ENCODE measurements around the gene CCER1.

Gene CCER1

DNA sequence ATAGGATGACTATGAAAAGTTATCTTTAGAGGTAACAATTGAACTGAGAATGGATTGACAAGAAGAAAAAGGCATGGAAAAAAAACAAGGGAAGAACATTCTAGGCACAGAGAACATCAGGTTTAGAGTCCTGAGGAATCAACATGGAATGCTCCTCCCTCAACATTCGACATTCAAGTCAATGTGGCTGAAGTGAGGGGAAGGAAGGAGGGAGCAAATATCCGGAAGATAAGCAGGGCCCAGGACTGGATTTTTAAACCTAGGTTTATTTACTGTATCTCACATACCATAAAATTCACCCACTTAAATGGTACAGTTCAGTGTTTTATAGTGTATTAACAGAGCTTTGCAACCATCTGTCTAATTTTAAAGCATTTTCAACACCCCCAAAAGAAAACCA, 9.6 kb upstream of the CCER1 start:
- DNase-seq = no peak

GRCh38 chr12:90963946-90964345, 9.0 kb upstream of the CCER1 start:
- no peak for DNase-seq

DNA sequence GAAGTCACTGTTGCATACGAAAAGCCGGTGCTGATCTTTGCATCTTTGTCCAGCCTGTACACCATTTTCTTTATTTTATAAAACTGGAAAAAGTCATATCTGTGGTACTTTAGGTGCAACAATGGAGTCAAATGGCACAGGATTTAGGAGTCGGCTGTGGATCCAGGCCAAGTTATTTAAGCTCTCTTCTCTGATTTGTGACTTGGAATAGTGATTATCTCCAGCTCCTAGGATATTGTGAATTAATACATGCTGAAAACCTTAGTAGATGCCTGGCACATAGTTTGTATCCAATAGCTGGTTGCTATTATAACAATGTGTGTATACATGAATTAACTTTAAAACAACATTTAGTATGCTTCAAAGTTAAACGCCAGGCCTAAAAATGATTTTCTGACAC, 6.2 kb upstream of the CCER1 start:
- DNase-seq = no peak

DNA sequence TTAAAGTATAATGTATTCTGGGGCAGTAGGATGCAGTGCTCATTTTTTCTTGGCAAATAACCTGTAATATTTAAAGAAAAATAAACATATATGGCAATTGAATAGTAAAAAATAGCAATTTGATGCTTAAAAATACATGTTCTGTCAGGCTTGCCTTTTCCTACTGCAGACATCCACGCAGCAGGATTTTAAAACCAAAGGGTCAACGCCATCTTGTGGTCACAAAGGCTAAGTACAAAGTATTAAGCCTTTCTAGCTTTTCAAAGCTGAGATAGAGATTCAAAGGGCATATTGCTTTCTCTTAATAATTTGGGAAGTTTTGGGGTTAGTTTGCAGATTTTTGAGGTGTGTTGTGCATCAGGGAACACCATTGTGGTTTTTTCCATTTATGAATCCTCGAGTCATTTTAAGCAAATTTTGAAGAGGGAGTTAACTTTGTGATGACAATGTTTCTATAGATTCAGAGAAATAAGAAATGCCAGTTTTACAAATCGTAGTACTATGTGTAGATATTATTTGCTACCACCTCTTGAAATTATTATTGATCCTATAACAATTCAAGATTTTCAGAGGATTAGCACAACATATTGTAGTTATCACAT, 4.7 kb upstream of the CCER1 start:
- DNase-seq = no peak

DNA sequence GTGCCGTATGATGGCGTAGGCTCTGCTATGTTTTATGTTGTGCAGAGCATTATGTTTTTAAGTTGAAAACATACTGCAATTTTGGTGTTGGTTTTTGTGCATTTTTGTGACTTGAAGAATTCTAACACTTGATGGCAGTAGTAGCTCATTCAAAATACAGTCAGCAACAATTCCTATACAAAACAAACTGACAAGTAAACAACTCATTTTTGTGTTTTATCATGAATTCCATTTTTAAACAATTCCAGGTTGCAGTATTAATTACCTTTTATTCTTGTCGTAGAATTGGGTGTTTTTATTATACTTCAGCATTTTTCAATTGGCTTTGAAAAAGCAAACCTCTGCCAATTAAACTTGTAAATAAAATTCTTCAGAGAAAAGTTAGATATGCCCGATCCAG, 4.1 kb upstream of the CCER1 start:
- no peak for DNase-seq

GRCh38 chr12:90958347-90958746, 3.4 kb upstream of the CCER1 start:
- DNase-seq = no peak

DNA sequence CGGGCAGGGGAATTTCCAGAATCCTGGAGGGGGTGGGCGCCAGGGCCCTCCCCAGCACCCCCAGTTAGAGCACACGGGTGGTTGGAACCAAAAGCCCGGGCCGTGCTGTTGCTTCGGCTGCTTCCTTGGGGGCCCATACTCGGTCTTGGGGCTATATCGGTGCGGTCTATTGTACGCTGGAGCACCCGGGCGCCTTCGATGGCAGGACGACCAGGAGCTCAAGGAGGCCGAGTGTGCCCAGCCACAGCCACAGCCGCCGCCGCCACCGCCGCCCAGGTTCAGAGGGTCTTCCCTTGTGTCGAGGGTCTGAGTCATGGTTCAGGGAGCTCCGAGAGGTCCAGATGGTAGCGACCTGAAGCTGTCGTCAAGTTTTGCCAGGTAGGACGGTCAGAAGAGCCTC, 548 bp downstream of the CCER1 start:
- no peak for DNase-seq

DNA sequence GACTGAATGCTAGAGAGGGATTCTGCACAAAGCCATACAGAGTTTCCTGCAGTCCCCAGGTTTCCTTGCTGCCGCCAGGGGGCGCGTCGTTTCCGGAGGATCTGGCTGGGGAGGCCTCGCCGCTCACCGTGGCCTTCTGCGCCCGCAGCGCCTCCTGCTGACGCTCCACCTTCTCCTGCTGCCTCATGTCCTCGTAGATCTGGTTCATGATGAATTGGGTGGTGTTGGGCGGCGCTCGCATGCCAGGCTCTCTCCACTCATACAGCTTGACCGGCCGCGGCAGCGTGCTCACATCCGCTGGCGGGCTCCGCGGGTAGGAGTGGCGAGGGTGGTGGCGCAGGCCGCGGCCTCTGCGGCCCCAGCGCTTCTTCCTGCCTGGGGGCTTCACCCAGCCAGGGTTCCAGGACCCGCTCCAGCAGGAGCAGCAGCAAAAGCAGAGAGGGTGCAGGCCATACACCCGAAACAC, 987 bp downstream of the CCER1 start:
- no peak for DNase-seq

GRCh38 chr12:90951432-90952105, 3.4 kb downstream of the CCER1 start:
- DNase-seq = no peak

DNA sequence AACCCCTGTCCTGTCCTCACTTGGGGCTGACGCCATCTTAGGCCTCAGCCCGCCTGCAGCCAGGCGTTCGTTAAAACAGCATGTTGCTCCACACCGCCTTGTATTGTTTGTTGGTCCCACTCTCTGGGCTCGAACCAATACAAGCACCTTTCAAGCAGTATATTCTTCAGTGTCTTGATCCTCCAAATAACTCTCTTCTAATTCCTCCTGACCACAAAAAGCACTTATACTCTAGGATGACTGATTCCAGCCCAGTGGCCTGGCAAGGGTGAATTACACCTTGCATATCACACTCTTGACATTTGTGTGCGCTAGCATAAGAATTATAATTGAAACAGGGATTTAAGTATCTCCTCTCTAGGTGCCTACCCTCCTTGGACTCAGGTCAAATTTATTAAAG, 7.1 kb downstream of the CCER1 start:
- no peak for DNase-seq

DNA sequence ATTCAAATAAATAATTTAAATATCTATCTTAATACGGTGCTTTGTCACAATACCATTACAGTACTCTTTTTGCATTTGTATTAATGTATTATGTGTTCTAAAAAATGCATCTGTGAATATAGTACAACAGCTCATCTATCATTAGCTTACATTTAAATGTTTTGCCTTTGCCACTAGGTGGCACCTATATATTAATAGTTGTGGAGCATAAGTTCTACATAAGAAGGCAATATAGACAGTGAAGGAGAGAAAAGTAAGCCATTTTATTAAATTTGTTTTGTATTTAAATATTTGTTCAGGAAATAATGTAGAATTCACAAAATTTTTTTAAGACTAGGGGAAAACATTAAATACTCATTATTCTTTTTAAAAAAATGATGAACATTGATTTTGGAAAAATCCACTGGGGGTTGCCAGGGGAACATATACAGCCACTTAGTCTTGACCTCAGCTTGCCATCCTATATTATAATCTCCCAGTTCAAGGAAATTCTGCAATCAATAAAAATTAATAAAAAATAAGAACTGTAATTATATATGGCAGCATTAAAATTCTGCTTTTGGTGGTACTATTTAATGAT, 9.8 kb downstream of the CCER1 start:
- no peak for DNase-seq

- DNase-seq = no peak
Measured at GRCh38 chr12:90943255-90943654, 11.7 kb downstream of the CCER1 start.

GRCh38 chr12:90940872-90941499, 14.0 kb downstream of the CCER1 start:
- DNase-seq = no peak

GRCh38 chr12:90939382-90939781, 15.6 kb downstream of the CCER1 start:
- DNase-seq = no peak

GRCh38 chr12:90938451-90938850, 16.5 kb downstream of the CCER1 start:
- no peak for DNase-seq

- DNase-seq = no peak
Measured at GRCh38 chr12:90937651-90938050, 17.3 kb downstream of the CCER1 start.

- DNase-seq = no peak
Measured at GRCh38 chr12:90936230-90937005, 18.6 kb downstream of the CCER1 start.

GRCh38 chr12:90925562-90925961, 29.4 kb downstream of the CCER1 start:
- no peak for DNase-seq

DNA sequence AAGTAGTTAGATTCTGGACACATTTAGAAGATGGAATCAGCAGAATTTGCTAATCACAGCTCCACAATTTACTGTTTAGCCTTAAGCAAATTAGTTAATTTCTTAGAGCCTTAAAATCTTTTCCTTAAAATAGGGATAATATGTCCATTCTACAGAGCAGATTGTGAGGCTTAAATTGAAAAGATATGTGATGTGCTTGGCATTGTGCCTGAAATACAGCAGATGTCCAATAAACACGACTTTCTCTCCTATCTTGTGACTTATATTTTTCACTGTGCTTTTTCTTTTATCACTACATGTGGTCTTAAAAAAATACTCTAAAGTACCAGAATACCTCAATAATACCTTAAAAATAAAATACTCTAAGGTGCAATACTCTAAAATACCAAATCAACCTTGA, 30.6 kb downstream of the CCER1 start:
- no peak for DNase-seq

DNA sequence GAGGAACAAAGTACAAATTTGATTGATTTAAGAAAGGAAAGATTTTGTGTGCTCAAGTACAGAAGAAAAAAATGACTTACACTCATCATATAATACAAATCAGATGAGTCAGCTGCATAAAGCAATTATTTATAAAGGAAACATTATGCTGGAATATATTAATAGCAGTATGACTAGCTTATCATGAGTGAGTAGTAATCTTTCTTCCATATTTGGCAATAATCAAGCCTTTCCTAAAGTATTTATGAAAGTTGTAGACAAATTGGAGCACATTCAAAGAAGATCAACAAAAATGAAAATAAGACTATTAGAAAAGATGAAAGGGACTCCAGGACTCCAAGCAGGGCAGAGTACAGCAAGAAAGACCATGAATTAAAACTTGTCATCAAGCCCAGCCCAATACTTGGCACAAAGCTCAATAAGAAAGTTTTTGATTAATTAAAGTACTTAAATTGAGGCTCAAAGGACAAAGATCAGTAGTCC, 32.8 kb downstream of the CCER1 start:
- DNase-seq = no peak

DNA sequence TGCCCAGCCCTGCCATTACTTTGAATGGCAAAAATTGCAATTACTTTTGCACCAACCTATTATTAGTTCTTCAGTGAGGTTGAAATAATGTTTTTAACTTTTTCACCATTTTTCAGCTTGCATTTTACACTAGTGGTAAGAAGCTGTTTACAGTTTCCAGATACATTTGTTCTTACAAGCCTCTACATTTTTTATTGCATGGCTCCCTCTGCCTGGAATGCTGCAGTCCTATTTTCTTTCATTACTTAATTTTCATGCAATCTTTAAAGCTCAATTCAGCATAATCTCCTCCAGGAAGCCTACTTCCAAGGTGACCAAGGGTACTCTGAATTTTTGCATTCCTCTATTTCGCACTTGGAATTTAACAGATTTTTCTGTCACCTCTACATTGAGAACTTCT, 33.4 kb downstream of the CCER1 start:
- DNase-seq = no peak

- no peak for DNase-seq
Measured at GRCh38 chr12:90920222-90920621, 34.8 kb downstream of the CCER1 start.

DNA sequence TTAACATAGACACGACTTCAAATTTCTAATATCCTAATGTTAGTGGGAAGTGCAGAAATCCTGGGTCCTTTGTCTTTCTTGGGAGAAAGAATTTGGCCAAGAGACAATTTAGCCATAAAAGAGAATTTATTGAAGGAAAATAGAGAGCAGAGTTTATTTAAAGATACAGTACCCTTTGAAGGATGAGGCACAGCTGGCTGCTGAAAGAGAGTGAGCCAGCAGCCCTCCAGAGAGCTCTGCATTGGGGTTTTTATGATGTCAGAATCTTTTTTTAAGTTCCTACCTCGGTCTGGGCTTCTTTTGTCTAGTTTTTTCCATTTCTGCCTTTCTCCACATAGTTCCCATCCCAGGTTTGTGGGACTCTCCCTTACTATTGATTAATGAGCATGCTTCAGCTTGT, 37.5 kb downstream of the CCER1 start:
- DNase-seq = no peak
